ENCODE measurements around the gene TTLL11. TPM values are rescaled to one million over a fixed set of nuclear protein-coding genes. Genes with fewer than 3 reads are reported as not detected.

Gene TTLL11
- total RNA-seq, 1 donor, result 1.0 TPM

GRCh38 chr9:122059955-122060324 lies 33.2 kb downstream of the TTLL11 start:
- Histone ChIP-seq H3K9me3 (ENCODE audit: low read depth, low read length) (no peaks in the 10 kb centered on the region), H3K4me1 (ENCODE audit: insufficient read depth, low read length) (peaks cover 4% of the 10 kb centered on the region), H3K4me3 (ENCODE audit: low read length) (no peak overlapping the region), H3K27me3 (ENCODE audit: insufficient read depth, low read length) (no peaks in the 10 kb centered on the region)

GRCh38 chr9:122059214-122059954 lies 33.7 kb downstream of the TTLL11 start:
- Histone ChIP-seq H3K4me1 (ENCODE audit: insufficient read depth, low read length) (peaks cover 4% of the 10 kb centered on the region), H3K27me3 (ENCODE audit: insufficient read depth, low read length) (no peaks in the 10 kb centered on the region), H3K4me3 (ENCODE audit: low read length) (no peak overlapping the region), H3K9me3 (ENCODE audit: low read depth, low read length) (no peaks in the 10 kb centered on the region)

- no peaks in the 10 kb centered on the region for H3K9me3 ChIP-seq (ENCODE audit: low read depth, low read length)
- no peaks in the 10 kb centered on the region for H3K27me3 ChIP-seq (ENCODE audit: insufficient read depth, low read length)
- H3K4me3 ChIP-seq (ENCODE audit: low read length), result no peak overlapping the region
- peaks cover 4% of the 10 kb centered on the region for H3K4me1 ChIP-seq (ENCODE audit: insufficient read depth, low read length)
These were observed 34.4 kb downstream of the TTLL11 start for GRCh38 chr9:122058709-122059108.

DNA sequence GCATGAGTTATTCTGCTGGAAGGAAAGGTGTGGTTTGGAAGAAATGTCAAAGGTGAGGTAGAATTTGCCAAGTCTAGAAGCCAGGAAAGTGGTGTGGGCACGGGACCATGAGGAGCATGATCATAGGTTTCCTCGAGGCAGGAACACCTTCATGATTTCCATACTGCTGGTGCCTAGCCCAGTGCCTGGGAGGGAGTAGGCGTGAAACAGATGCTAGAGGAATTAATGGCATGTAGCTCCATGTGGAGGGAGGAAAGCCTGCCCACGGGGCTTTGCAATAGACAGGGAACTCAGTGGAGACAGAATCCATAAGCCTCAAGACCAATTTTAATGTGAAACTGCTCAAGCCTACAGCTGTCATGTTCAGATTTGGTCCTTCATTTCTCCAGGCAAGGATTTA lies 35.1 kb downstream of the TTLL11 start:
- peaks cover 4% of the 10 kb centered on the region for H3K4me1 ChIP-seq (ENCODE audit: insufficient read depth, low read length)
- H3K27me3 ChIP-seq (ENCODE audit: insufficient read depth, low read length), result no peaks in the 10 kb centered on the region
- no peaks in the 10 kb centered on the region for H3K9me3 ChIP-seq (ENCODE audit: low read depth, low read length)
- no peak overlapping the region for H3K4me3 ChIP-seq (ENCODE audit: low read length)

DNA sequence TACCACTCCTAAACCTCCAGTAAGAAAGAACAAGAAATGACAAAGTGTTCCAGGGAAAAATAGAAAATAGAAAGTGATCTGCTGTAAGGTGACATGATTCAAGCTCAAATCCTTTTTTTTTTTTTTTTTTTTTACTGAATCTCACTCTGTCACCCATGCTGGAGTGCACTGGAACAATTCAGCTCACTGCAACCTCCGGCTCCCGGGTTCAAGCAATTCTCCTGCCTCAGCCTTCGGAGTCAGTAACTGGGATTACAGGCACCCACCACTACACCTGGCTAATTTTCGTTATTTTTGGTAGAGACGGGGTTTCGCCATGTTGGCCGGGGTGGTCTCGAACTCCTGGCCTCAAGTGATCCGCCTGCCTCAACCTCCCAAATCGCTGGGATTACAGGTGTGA lies 35.9 kb downstream of the TTLL11 start:
- no peak overlapping the region for H3K4me3 ChIP-seq (ENCODE audit: low read length)
- H3K9me3 ChIP-seq (ENCODE audit: low read depth, low read length), result no peaks in the 10 kb centered on the region
- no peaks in the 10 kb centered on the region for H3K27me3 ChIP-seq (ENCODE audit: insufficient read depth, low read length)
- peaks cover 4% of the 10 kb centered on the region for H3K4me1 ChIP-seq (ENCODE audit: insufficient read depth, low read length)

DNA sequence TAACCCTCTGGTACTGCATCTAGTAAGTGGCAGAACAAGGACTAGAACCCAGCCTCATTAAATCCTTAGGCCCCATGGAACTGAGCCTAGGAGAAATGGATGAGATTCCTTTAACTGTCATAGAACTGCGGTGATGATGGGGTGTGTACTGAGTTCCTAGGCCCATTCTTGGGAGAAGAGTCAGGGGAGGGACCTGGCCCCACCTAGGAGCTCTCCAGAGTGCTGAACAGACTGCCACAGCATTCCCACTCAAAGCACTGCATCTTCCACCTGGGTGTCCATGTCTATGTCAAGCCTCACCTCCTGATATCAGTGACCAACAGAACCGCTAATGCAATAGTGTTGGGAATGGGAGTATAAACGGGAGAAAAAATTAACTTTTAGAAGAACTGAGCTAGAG lies 36.6 kb downstream of the TTLL11 start:
- no peak overlapping the region for H3K4me3 ChIP-seq (ENCODE audit: low read length)
- no peaks in the 10 kb centered on the region for H3K9me3 ChIP-seq (ENCODE audit: low read depth, low read length)
- no peaks in the 10 kb centered on the region for H3K27me3 ChIP-seq (ENCODE audit: insufficient read depth, low read length)
- peaks cover 4% of the 10 kb centered on the region for H3K4me1 ChIP-seq (ENCODE audit: insufficient read depth, low read length)

- Histone ChIP-seq H3K9me3 (ENCODE audit: low read depth, low read length) (no peaks in the 10 kb centered on the region), H3K4me1 (ENCODE audit: insufficient read depth, low read length) (peaks cover 4% of the 10 kb centered on the region), H3K4me3 (ENCODE audit: low read length) (no peak overlapping the region), H3K27me3 (ENCODE audit: insufficient read depth, low read length) (no peaks in the 10 kb centered on the region)
These were observed 37.4 kb downstream of the TTLL11 start for GRCh38 chr9:122055701-122056100.

- Histone ChIP-seq H3K9me3 (ENCODE audit: low read depth, low read length) (no peaks in the 10 kb centered on the region), H3K4me3 (ENCODE audit: low read length) (no peak overlapping the region), H3K27me3 (ENCODE audit: insufficient read depth, low read length) (no peaks in the 10 kb centered on the region), H3K4me1 (ENCODE audit: insufficient read depth, low read length) (peaks cover 4% of the 10 kb centered on the region)
These were observed 39.3 kb downstream of the TTLL11 start for GRCh38 chr9:122053567-122054350.

DNA sequence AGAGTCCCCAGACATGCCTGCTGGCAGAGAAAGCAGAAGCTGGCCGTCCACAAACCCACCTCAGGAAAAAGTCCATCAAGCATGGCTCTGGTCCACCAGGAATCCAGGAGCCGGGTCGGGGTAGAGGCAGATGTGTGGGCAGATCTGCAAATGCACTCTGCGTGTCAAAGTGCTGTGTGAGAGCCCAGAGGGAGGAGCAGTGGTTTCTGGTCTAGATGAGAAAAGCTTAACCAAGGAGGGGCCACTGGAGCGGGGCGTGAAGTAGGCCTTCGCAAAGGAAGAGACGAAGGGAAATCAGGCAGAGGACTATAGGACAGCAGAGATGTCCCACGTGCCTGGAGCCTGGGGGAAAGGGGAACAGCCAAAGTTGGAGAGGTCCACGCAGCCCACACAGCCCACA lies 40.0 kb downstream of the TTLL11 start:
- H3K9me3 ChIP-seq (ENCODE audit: low read depth, low read length), result no peaks in the 10 kb centered on the region
- H3K27me3 ChIP-seq (ENCODE audit: insufficient read depth, low read length), result no peaks in the 10 kb centered on the region
- H3K4me3 ChIP-seq (ENCODE audit: low read length), result no peak overlapping the region
- H3K4me1 ChIP-seq (ENCODE audit: insufficient read depth, low read length), result peaks cover 4% of the 10 kb centered on the region

- Histone ChIP-seq H3K4me1 (ENCODE audit: insufficient read depth, low read length) (peaks cover 4% of the 10 kb centered on the region), H3K4me3 (ENCODE audit: low read length) (no peak overlapping the region), H3K27me3 (ENCODE audit: insufficient read depth, low read length) (no peaks in the 10 kb centered on the region), H3K9me3 (ENCODE audit: low read depth, low read length) (no peaks in the 10 kb centered on the region)
These were observed 41.5 kb downstream of the TTLL11 start for GRCh38 chr9:122051351-122052321.

GRCh38 chr9:122050167-122050566 lies 42.9 kb downstream of the TTLL11 start:
- Histone ChIP-seq H3K9me3 (ENCODE audit: low read depth, low read length) (no peaks in the 10 kb centered on the region), H3K4me3 (ENCODE audit: low read length) (no peak overlapping the region), H3K27me3 (ENCODE audit: insufficient read depth, low read length) (no peaks in the 10 kb centered on the region), H3K4me1 (ENCODE audit: insufficient read depth, low read length) (no peaks in the 10 kb centered on the region)

- no peak overlapping the region for H3K4me3 ChIP-seq (ENCODE audit: low read length)
- H3K4me1 ChIP-seq (ENCODE audit: insufficient read depth, low read length), result no peaks in the 10 kb centered on the region
- no peaks in the 10 kb centered on the region for H3K9me3 ChIP-seq (ENCODE audit: low read depth, low read length)
- no peaks in the 10 kb centered on the region for H3K27me3 ChIP-seq (ENCODE audit: insufficient read depth, low read length)
These were observed 51.1 kb downstream of the TTLL11 start for GRCh38 chr9:122042056-122042455.

GRCh38 chr9:122040561-122041242 lies 52.4 kb downstream of the TTLL11 start:
- Histone ChIP-seq H3K27me3 (ENCODE audit: insufficient read depth, low read length) (no peaks in the 10 kb centered on the region), H3K4me1 (ENCODE audit: insufficient read depth, low read length) (no peaks in the 10 kb centered on the region), H3K9me3 (ENCODE audit: low read depth, low read length) (no peaks in the 10 kb centered on the region), H3K4me3 (ENCODE audit: low read length) (no peak overlapping the region)

GRCh38 chr9:122039234-122039633 lies 53.9 kb downstream of the TTLL11 start:
- no peaks in the 10 kb centered on the region for H3K27me3 ChIP-seq (ENCODE audit: insufficient read depth, low read length)
- H3K4me1 ChIP-seq (ENCODE audit: insufficient read depth, low read length), result no peaks in the 10 kb centered on the region
- H3K9me3 ChIP-seq (ENCODE audit: low read depth, low read length), result no peaks in the 10 kb centered on the region
- no peak overlapping the region for H3K4me3 ChIP-seq (ENCODE audit: low read length)
